ENCODE data around the gene PAH.
A peak's percentile ranks its signal among the peaks of the same experiment; 100 is the strongest.

DNA sequence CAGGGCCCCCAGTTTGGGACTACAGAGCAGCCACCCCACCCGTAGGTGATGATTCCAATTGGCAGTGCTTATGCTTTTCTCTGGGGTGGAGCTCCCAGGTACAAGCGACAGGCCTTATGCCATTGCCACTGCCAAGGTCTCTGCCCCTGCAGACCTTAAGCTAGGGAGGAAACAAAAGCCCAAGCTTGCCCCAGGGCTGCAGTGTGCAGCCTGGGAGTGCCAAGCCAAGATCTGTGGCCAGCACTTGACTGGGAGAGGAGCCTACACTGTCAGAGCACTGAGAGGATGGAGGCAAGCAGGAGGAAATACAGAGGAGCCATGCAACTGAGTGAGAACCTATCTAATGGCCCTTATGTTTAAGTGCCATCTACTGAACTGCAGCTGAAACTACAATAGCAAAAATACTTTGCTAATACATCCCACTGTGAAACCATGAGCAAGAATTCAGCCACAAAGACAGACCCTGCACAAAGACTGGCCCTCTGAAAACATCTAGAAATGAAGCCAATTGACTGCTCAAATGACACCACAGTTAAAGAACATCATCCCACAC lies 22.7 kb upstream of the PAH start:
- TF ChIP-seq, protein P1, sequence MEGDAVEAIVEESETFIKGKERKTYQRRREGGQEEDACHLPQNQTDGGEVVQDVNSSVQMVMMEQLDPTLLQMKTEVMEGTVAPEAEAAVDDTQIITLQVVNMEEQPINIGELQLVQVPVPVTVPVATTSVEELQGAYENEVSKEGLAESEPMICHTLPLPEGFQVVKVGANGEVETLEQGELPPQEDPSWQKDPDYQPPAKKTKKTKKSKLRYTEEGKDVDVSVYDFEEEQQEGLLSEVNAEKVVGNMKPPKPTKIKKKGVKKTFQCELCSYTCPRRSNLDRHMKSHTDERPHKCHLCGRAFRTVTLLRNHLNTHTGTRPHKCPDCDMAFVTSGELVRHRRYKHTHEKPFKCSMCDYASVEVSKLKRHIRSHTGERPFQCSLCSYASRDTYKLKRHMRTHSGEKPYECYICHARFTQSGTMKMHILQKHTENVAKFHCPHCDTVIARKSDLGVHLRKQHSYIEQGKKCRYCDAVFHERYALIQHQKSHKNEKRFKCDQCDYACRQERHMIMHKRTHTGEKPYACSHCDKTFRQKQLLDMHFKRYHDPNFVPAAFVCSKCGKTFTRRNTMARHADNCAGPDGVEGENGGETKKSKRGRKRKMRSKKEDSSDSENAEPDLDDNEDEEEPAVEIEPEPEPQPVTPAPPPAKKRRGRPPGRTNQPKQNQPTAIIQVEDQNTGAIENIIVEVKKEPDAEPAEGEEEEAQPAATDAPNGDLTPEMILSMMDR (IDR thresholded peaks at IDR 0.05), result peak in 2 of 6 experiments; percentile 4 to 21
- no peak for TF ChIP-seq POLR2A (IDR thresholded peaks at IDR 0.05)

All from adrenal gland (tissue), 5 donors.